Chondrocyte (in vitro differentiated cells): ENCODE measurements around the gene CETN2. TPM values are rescaled to one million over a fixed set of nuclear protein-coding genes. Genes with fewer than 3 reads are reported as not detected.

Experiments
- DNase-seq: peaks from one replicate; pipeline ENCODE4 v3.0.0; 2021; ENCODE audit warnings: mixed read lengths, low spot score
- H3K27ac Mint-ChIP-seq: one replicate; pipeline ENCODE4 v1.8.0; 2021; ENCODE audit warnings: mild to moderate bottlenecking, moderate library complexity, mixed read lengths; ENCODE audit not compliant: unreplicated experiment
- H3K27me3 Mint-ChIP-seq: 2 replicates; pipeline ENCODE4 v1.8.0; 2021; ENCODE audit warnings: low read depth, mixed read lengths
- H3K36me3 Mint-ChIP-seq: 2 replicates; pipeline ENCODE4 v1.8.0; 2021; ENCODE audit warnings: low read depth, mixed read lengths
- H3K4me1 Mint-ChIP-seq: 2 replicates; pipeline ENCODE4 v1.8.0; 2021; ENCODE audit warnings: low read depth, mild to moderate bottlenecking, mixed read lengths
- H3K4me3 Mint-ChIP-seq: one replicate; pipeline ENCODE4 v1.8.0; 2021; ENCODE audit warnings: mild to moderate bottlenecking, moderate library complexity, mixed read lengths; ENCODE audit not compliant: unreplicated experiment
- H3K9me3 Mint-ChIP-seq: 2 replicates; pipeline ENCODE4 v1.8.0; 2021; ENCODE audit warnings: low read depth, mixed read lengths
- CTCF ChIP-seq: fragments of 200-600 bp; sonication (generic); IDR thresholded peaks from 2 replicates; pipeline ENCODE4 v1.5.0; 2021; ENCODE audit warnings: antibody characterized with exemption, mild to moderate bottlenecking, moderate library complexity
- total RNA-seq: library from RNA; stranded (reverse); gene quantifications from 3 replicates; pipeline ENCODE4 v1.2.1, GENCODE V29; 2021

CETN2 gene
- total RNA-seq, 1 donor from 2014 or later = 30.0 TPM

GRCh38 chrX:152872522-152872921 is 42.0 kb upstream of the CETN2 start:
- H3K27ac Mint-ChIP-seq = no peak overlapping the region
- H3K4me3 Mint-ChIP-seq = no peak overlapping the region
- TF ChIP-seq CTCF = no peak
- DNase-seq = no peak
- H3K36me3 Mint-ChIP-seq = peaks cover 11% of the 10 kb centered on the region
- no peaks in the 10 kb centered on the region for H3K27me3 Mint-ChIP-seq
- H3K4me1 Mint-ChIP-seq = no peaks in the 10 kb centered on the region
- H3K9me3 Mint-ChIP-seq = peaks cover 31% of the 10 kb centered on the region

- Mint-ChIP-seq H3K4me3 (no peak overlapping the region), H3K27me3 (no peaks in the 10 kb centered on the region), H3K27ac (no peak overlapping the region), H3K36me3 (peaks cover 13% of the 10 kb centered on the region), H3K4me1 (no peaks in the 10 kb centered on the region), H3K9me3 (peaks cover 22% of the 10 kb centered on the region)
- DNase-seq = no peak
- no peak for TF ChIP-seq CTCF
Measured at GRCh38 chrX:152871260-152871659, 40.7 kb upstream of the CETN2 start.

- TF ChIP-seq CTCF = no peak
- Mint-ChIP-seq H3K4me1 (no peaks in the 10 kb centered on the region), H3K9me3 (peaks cover 18% of the 10 kb centered on the region), H3K36me3 (peaks cover 13% of the 10 kb centered on the region), H3K27me3 (no peaks in the 10 kb centered on the region), H3K27ac (no peak overlapping the region), H3K4me3 (no peak overlapping the region)
- no peak for DNase-seq
Measured at GRCh38 chrX:152869972-152870371, 39.4 kb upstream of the CETN2 start.

GRCh38 chrX:152866386-152866785 is 35.8 kb upstream of the CETN2 start:
- no peaks in the 10 kb centered on the region for H3K27me3 Mint-ChIP-seq
- TF ChIP-seq CTCF = no peak
- H3K9me3 Mint-ChIP-seq = peaks cover 7% of the 10 kb centered on the region
- DNase-seq = no peak
- no peaks in the 10 kb centered on the region for H3K4me1 Mint-ChIP-seq
- H3K27ac Mint-ChIP-seq = no peak overlapping the region
- H3K36me3 Mint-ChIP-seq = peaks cover 15% of the 10 kb centered on the region
- H3K4me3 Mint-ChIP-seq = no peak overlapping the region

- no peak for TF ChIP-seq CTCF
- Mint-ChIP-seq H3K36me3 (peaks cover 16% of the 10 kb centered on the region), H3K4me3 (no peak overlapping the region), H3K27me3 (no peaks in the 10 kb centered on the region), H3K27ac (no peak overlapping the region), H3K9me3 (peaks cover 7% of the 10 kb centered on the region), H3K4me1 (no peaks in the 10 kb centered on the region)
- no peak for DNase-seq
Measured at GRCh38 chrX:152865232-152865920, 34.8 kb upstream of the CETN2 start.
